ENCODE data around the gene HPSE2. TPM values are rescaled to one million over a fixed set of nuclear protein-coding genes. Genes with fewer than 3 reads are reported as not detected.

The HPSE2 gene
- total RNA-seq, 1 experiment from 2014 or later = not detected

GRCh38 chr10:98713586-98713985, 522.1 kb downstream of the HPSE2 start:
- DNase-seq (ENCODE audit: low read depth, low spot score) = no peak

DNA sequence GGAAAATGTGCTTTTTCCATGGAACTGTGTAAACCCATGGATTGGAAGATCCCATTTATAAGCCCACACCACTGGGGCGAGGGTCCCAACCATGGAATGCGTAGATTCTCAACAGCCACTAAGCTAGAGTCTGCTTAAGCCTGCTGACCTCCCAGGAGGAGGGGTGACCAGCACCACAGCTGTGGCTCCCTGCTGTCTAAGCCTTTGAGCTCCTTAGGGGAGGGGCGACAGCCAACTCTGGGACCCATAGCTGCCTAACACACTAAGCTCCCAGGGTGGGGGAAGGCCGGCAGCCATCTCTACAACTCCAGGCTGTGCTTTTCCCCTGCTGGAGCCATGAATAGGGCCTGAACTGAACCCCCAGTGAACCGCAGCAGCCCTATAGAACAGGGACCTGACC, 539.1 kb downstream of the HPSE2 start:
- in situ Hi-C loops (cut with HindIII; ENCODE audit: low pct_unique_long_range_greater_than_20kb, low sequenced_read_pairs) = no loop called here
- ATAC-seq = no peak
- Histone ChIP-seq H3K27me3 (ENCODE audit: control insufficient read depth, insufficient read depth, low read length) (no peaks in the 10 kb centered on the region), H3K4me1 (ENCODE audit: control insufficient read depth, insufficient read depth, low read length) (no peaks in the 10 kb centered on the region), H3K27ac (ENCODE audit: low read length) (no peak overlapping the region), H3K36me3 (ENCODE audit: control insufficient read depth, insufficient read depth, low read length) (no peaks in the 10 kb centered on the region), H3K9me3 (ENCODE audit: control insufficient read depth, insufficient read depth, low read depth, low read length) (no peaks in the 10 kb centered on the region), H3K4me3 (ENCODE audit: low read depth in 2 of 2, low read length in 2 of 2) (no peak overlapping the region)
- CTCF ChIA-PET = no interaction called here
- DNase-seq (ENCODE audit: low read depth, low spot score) = no peak
- TF ChIP-seq POLR2AphosphoS5 (IDR thresholded peaks at IDR 0.05; ENCODE audit: low read depth, low read length) = no peak
- TF ChIP-seq, protein P1, sequence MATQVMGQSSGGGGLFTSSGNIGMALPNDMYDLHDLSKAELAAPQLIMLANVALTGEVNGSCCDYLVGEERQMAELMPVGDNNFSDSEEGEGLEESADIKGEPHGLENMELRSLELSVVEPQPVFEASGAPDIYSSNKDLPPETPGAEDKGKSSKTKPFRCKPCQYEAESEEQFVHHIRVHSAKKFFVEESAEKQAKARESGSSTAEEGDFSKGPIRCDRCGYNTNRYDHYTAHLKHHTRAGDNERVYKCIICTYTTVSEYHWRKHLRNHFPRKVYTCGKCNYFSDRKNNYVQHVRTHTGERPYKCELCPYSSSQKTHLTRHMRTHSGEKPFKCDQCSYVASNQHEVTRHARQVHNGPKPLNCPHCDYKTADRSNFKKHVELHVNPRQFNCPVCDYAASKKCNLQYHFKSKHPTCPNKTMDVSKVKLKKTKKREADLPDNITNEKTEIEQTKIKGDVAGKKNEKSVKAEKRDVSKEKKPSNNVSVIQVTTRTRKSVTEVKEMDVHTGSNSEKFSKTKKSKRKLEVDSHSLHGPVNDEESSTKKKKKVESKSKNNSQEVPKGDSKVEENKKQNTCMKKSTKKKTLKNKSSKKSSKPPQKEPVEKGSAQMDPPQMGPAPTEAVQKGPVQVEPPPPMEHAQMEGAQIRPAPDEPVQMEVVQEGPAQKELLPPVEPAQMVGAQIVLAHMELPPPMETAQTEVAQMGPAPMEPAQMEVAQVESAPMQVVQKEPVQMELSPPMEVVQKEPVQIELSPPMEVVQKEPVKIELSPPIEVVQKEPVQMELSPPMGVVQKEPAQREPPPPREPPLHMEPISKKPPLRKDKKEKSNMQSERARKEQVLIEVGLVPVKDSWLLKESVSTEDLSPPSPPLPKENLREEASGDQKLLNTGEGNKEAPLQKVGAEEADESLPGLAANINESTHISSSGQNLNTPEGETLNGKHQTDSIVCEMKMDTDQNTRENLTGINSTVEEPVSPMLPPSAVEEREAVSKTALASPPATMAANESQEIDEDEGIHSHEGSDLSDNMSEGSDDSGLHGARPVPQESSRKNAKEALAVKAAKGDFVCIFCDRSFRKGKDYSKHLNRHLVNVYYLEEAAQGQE (IDR thresholded peaks at IDR 0.05; ENCODE audit: insufficient read depth in 1 of 2, low read depth in 2 of 2, low read length in 1 of 2) = no peak
- no peak for TF ChIP-seq TCF7L2 (IDR thresholded peaks at IDR 0.05; ENCODE audit: low read depth, low read length)
- no peak for TF ChIP-seq SIN3A (IDR thresholded peaks at IDR 0.05; ENCODE audit: borderline replicate concordance, insufficient read depth, low read depth, low read length)
- TF ChIP-seq, protein P2, sequence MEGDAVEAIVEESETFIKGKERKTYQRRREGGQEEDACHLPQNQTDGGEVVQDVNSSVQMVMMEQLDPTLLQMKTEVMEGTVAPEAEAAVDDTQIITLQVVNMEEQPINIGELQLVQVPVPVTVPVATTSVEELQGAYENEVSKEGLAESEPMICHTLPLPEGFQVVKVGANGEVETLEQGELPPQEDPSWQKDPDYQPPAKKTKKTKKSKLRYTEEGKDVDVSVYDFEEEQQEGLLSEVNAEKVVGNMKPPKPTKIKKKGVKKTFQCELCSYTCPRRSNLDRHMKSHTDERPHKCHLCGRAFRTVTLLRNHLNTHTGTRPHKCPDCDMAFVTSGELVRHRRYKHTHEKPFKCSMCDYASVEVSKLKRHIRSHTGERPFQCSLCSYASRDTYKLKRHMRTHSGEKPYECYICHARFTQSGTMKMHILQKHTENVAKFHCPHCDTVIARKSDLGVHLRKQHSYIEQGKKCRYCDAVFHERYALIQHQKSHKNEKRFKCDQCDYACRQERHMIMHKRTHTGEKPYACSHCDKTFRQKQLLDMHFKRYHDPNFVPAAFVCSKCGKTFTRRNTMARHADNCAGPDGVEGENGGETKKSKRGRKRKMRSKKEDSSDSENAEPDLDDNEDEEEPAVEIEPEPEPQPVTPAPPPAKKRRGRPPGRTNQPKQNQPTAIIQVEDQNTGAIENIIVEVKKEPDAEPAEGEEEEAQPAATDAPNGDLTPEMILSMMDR (IDR thresholded peaks at IDR 0.05) = no peak
- intact Hi-C loops (cut with micrococcal nuclease; ENCODE audit: unreplicated experiment) = no loop called here
- BruUV-seq (replicated peaks) = no TSS peak
- POLR2A ChIA-PET = interaction anchor here (0.7 kb wide), 1 partner anchor 117 kb away, joined by 3 read pairs; no protein-coding TSS in a partner anchor

More at GRCh38 chr10:98713586-98713985, 522.1 kb downstream of the HPSE2 start:
- Histone ChIP-seq H3K36me3 (ENCODE audit: control insufficient read depth, insufficient read depth, low read length) (no peaks in the 10 kb centered on the region), H3K27me3 (ENCODE audit: control insufficient read depth, insufficient read depth, low read length) (no peaks in the 10 kb centered on the region), H3K4me1 (ENCODE audit: control insufficient read depth, insufficient read depth, low read length) (no peaks in the 10 kb centered on the region), H3K27ac (ENCODE audit: low read length) (no peak overlapping the region), H3K4me3 (ENCODE audit: low read depth in 2 of 2, low read length in 2 of 2) (no peak overlapping the region), H3K9me3 (ENCODE audit: control insufficient read depth, insufficient read depth, low read depth, low read length) (no peaks in the 10 kb centered on the region)
- TF ChIP-seq, protein P1 (IDR thresholded peaks at IDR 0.05; ENCODE audit: insufficient read depth in 1 of 2, low read depth in 2 of 2, low read length in 1 of 2) = no peak
- TF ChIP-seq, protein P2 (IDR thresholded peaks at IDR 0.05) = no peak
- TF ChIP-seq TCF7L2 (IDR thresholded peaks at IDR 0.05; ENCODE audit: low read depth, low read length) (no peak), SIN3A (IDR thresholded peaks at IDR 0.05; ENCODE audit: borderline replicate concordance, insufficient read depth, low read depth, low read length) (no peak), POLR2AphosphoS5 (IDR thresholded peaks at IDR 0.05; ENCODE audit: low read depth, low read length) (no peak)
- in situ Hi-C loops (cut with HindIII; ENCODE audit: low pct_unique_long_range_greater_than_20kb, low sequenced_read_pairs) = no loop called here
- intact Hi-C loops (cut with micrococcal nuclease; ENCODE audit: unreplicated experiment) = no loop called here
- BruUV-seq (replicated peaks) = no TSS peak
- ChIA-PET CTCF (no interaction called here), POLR2A (no interaction called here)
- no peak for ATAC-seq
